GM23338 (cell line): ENCODE measurements around the gene CD300H. TPM values are rescaled to one million over a fixed set of nuclear protein-coding genes. Genes with fewer than 3 reads are reported as not detected.
"Not testable (repeated sequence)": the region's sequence is repeated elsewhere in the genome, so short reads cannot be mapped to it uniquely, and the experiment has no call there.

Experiments
- ATAC-seq: fragments of 200-7000 bp; cut with Tn5 transposase; 3 replicates; pipeline ENCODE4 v1.9.1; 2020
- DNase-seq: peaks from one replicate; pipeline ENCODE4 v3.0.0-alpha.2; 2015; ENCODE audit warnings: low spot score
- H2AFZ ChIP-seq: fragments of 200-600 bp; sonication (generic); 2 replicates; pipeline ENCODE4 v1.8.0; 2016; ENCODE audit warnings: antibody characterized with exemption, mild to moderate bottlenecking, moderate library complexity
- H3F3A ChIP-seq: fragments of 200-600 bp; sonication (generic); replicated peaks from 2 replicates; pipeline ENCODE4 v1.8.0; 2017; ENCODE audit warnings: antibody characterized with exemption, mixed run types, low read depth
- H3K27ac ChIP-seq: fragments of 200-600 bp; sonication (generic); 2 replicates; pipeline ENCODE4 v1.6.1; 2016; ENCODE audit warnings: low read depth
- H3K27me3 ChIP-seq: fragments of 200-600 bp; sonication (generic); 2 replicates; pipeline ENCODE4 v1.8.0; 2016; ENCODE audit warnings: mild to moderate bottlenecking, mixed run types, moderate library complexity; ENCODE audit not compliant: insufficient read depth
- H3K36me3 ChIP-seq: fragments of 200-600 bp; sonication (generic); 2 replicates; pipeline ENCODE4 v1.8.0; 2016; ENCODE audit warnings: mild to moderate bottlenecking; ENCODE audit not compliant: insufficient read depth
- H3K4me1 ChIP-seq: fragments of 200-600 bp; sonication (generic); 2 replicates; pipeline ENCODE4 v1.8.0; 2016; ENCODE audit warnings: mild to moderate bottlenecking, moderate library complexity; ENCODE audit not compliant: insufficient read depth
- H3K4me2 ChIP-seq: fragments of 200-600 bp; sonication (generic); 2 replicates; pipeline ENCODE4 v1.7.1; 2017; ENCODE audit warnings: mixed run types
- H3K4me3 ChIP-seq: fragments of 200-600 bp; sonication (generic); 2 replicates; pipeline ENCODE4 v1.6.1; 2016; ENCODE audit warnings: mixed run types
- H3K79me2 ChIP-seq: fragments of 200-600 bp; sonication (generic); replicated peaks from 2 replicates; pipeline ENCODE4 v1.8.0; 2017; ENCODE audit warnings: mild to moderate bottlenecking; ENCODE audit not compliant: insufficient read depth
- H3K9me2 ChIP-seq: fragments of 200-600 bp; sonication (generic); 2 replicates; pipeline ENCODE4 v1.8.0; 2017; ENCODE audit not compliant: insufficient read depth
- H4K20me1 ChIP-seq: fragments of 200-600 bp; sonication (generic); replicated peaks from 2 replicates; pipeline ENCODE4 v1.8.0; 2017; ENCODE audit warnings: mild to moderate bottlenecking; ENCODE audit not compliant: insufficient read depth
- H3K27ac Mint-ChIP-seq: 2 replicates; pipeline ENCODE4 v1.8.0; 2020; ENCODE audit warnings: inconsistent platforms, mild to moderate bottlenecking, moderate library complexity, mixed read lengths
- H3K27me3 Mint-ChIP-seq: 3 replicates; pipeline ENCODE4 v1.8.0; 2022; ENCODE audit warnings: low read depth, mild to moderate bottlenecking, moderate library complexity, mixed read lengths, inconsistent platforms; ENCODE audit not compliant: insufficient read depth, poor library complexity
- H3K36me3 Mint-ChIP-seq: 3 replicates; pipeline ENCODE4 v1.8.0; 2021; ENCODE audit warnings: low read depth, mild to moderate bottlenecking, inconsistent platforms, moderate library complexity, mixed read lengths
- H3K4me1 Mint-ChIP-seq: 3 replicates; pipeline ENCODE4 v1.8.0; 2020; ENCODE audit warnings: mild to moderate bottlenecking, inconsistent platforms, mixed read lengths
- H3K4me3 Mint-ChIP-seq: 3 replicates; pipeline ENCODE4 v1.8.0; 2021; ENCODE audit warnings: moderate library complexity, mild to moderate bottlenecking, inconsistent platforms, mixed read lengths
- H3K9me3 Mint-ChIP-seq: 3 replicates; pipeline ENCODE4 v1.8.0; 2020; ENCODE audit warnings: moderate library complexity, mild to moderate bottlenecking, inconsistent platforms, mixed read lengths
- CREB1 ChIP-seq: fragments of 250-450 bp; sonication (Bioruptor Pico); IDR thresholded peaks from 2 replicates; pipeline ENCODE4 v1.5.0; 2020; ENCODE audit warnings: low read depth, mild to moderate bottlenecking, moderate library complexity
- CTCF ChIP-seq, 2 experiments: fragments of 200-600 bp in 1 of 2; sonication (generic) in 1 of 2; conservative IDR thresholded peaks; 2 replicates each; pipeline versions ENCODE4 v1.5.1 to v1.6.1; 2016 to 2017; ENCODE audit warnings: antibody characterized with exemption in 2 of 2, low read depth in 2 of 2, mild to moderate bottlenecking in 2 of 2, moderate library complexity in 1 of 2
- ETS1 ChIP-seq: IDR thresholded peaks from 2 replicates; pipeline ENCODE4 v1.6.1; 2016; ENCODE audit warnings: antibody characterized with exemption
- EZH2 ChIP-seq: fragments of 200-600 bp; sonication (generic); IDR thresholded peaks from one replicate; pipeline ENCODE4 v1.8.0; 2017; ENCODE audit warnings: antibody characterized with exemption, mild to moderate bottlenecking, low read depth; ENCODE audit not compliant: unreplicated experiment
- EZH2phosphoT487 ChIP-seq: fragments of 200-600 bp; sonication (generic); IDR thresholded peaks from one replicate; pipeline ENCODE4 v1.8.1; 2018; ENCODE audit warnings: antibody characterized with exemption; ENCODE audit not compliant: unreplicated experiment
- JUNB ChIP-seq: IDR thresholded peaks from one replicate; pipeline ENCODE4 v1.6.1; 2016; ENCODE audit warnings: antibody characterized with exemption; ENCODE audit not compliant: unreplicated experiment
- NANOG ChIP-seq: IDR thresholded peaks from 2 replicates; pipeline ENCODE4 v1.6.1; 2016; ENCODE audit warnings: antibody characterized with exemption, borderline replicate concordance
- STAT1 ChIP-seq: IDR thresholded peaks from one replicate; pipeline ENCODE4 v1.6.1; 2016; ENCODE audit warnings: antibody characterized with exemption; ENCODE audit not compliant: unreplicated experiment
- ZNF114 ChIP-seq: fragments of 250-450 bp; sonication (Bioruptor Pico); IDR thresholded peaks from 2 replicates; pipeline ENCODE4 v1.5.0; 2020; ENCODE audit warnings: mild to moderate bottlenecking, moderate library complexity
- ZNF462 ChIP-seq: fragments of 250-450 bp; sonication (Bioruptor Pico); IDR thresholded peaks from 2 replicates; pipeline ENCODE4 v1.5.0; 2020; ENCODE audit warnings: mild to moderate bottlenecking, moderate library complexity
- polyA plus RNA-seq: library from polyadenylated mRNA; unstranded; fragments of >200 nt; fragmentation: Nextera tagmentation; extraction: Ambion mirVana; gene quantifications from 2 replicates; pipeline ENCODE4 v1.2.1, GENCODE V29; 2016
- total RNA-seq: library from RNA; depleted of rRNA; stranded (reverse); fragments of >200 nt; shearing (Covaris generic); gene quantifications from 2 replicates; pipeline ENCODE4 v1.2.3, GENCODE V29; 2014

The CD300H gene
- total and polyA plus RNA-seq, 2 experiments from 2014 or later: not detected

GRCh38 chr17:74518413-74518981, 48.8 kb downstream of the CD300H start:
- peaks cover 11% of the 10 kb centered on the region for H3F3A ChIP-seq
- Mint-ChIP-seq H3K9me3 (peaks cover 57% of the 10 kb centered on the region), H3K36me3 (peaks cover 18% of the 10 kb centered on the region; the same call in 2 of the 3 replicates), H3K27me3 (peaks cover 19% of the 10 kb centered on the region)
- H4K20me1 ChIP-seq, DNase-seq, H3K79me2 ChIP-seq, ATAC-seq, H3K27ac Mint-ChIP-seq, H2AFZ ChIP-seq, H3K4me1 Mint-ChIP-seq, H3K36me3 ChIP-seq, H3K27me3 ChIP-seq, H3K4me3 ChIP-seq, H3K9me2 ChIP-seq, H3K4me1 ChIP-seq, H3K27ac ChIP-seq, H3K4me2 ChIP-seq, H3K4me3 Mint-ChIP-seq: not testable (repeated sequence)

- H3K4me2 ChIP-seq: no peak overlapping the region
- H3K27ac Mint-ChIP-seq: no peak overlapping the region
- TF ChIP-seq NANOG: no peak
- TF ChIP-seq JUNB: no peak
- TF ChIP-seq EZH2: no peak
- no peak for TF ChIP-seq CREB1 (CRISPR knock-in tag)
- no peak for TF ChIP-seq ZNF462 (CRISPR knock-in tag)
- TF ChIP-seq ETS1: no peak
- no peak for TF ChIP-seq EZH2phosphoT487
- no peak for TF ChIP-seq CTCF (conservative IDR thresholded peaks at IDR 0.05; ENCODE audit: low read depth in 2 of 2)
- TF ChIP-seq ZNF114 (CRISPR knock-in tag): no peak
- no peak for TF ChIP-seq STAT1
These were observed 50.6 kb downstream of the CD300H start for GRCh38 chr17:74516561-74517328.

More at GRCh38 chr17:74516561-74517328, 50.6 kb downstream of the CD300H start:
- Mint-ChIP-seq H3K4me3 (no peak overlapping the region), H3K36me3 (peaks cover 18% of the 10 kb centered on the region; the same call in 2 of the 3 replicates), H3K27me3 (peaks cover 17% of the 10 kb centered on the region), H3K4me1 (no peaks in the 10 kb centered on the region), H3K9me3 (peaks cover 50% of the 10 kb centered on the region)
- peaks cover 10% of the 10 kb centered on the region; the same call in 1 of the 2 replicates for H3K9me2 ChIP-seq
- H2AFZ ChIP-seq: no peak overlapping the region
- DNase-seq (no peak), ATAC-seq (no peak)
- H3F3A ChIP-seq: peaks cover 11% of the 10 kb centered on the region
- 0 out of 2 replicates have a peak, but pooled peaks cover 3% of the 10 kb centered on the region for H3K27me3 ChIP-seq
- H3K36me3 ChIP-seq: no peaks in the 10 kb centered on the region
- H4K20me1 ChIP-seq: no peaks in the 10 kb centered on the region
- no peak overlapping the region for H3K27ac ChIP-seq
- no peak overlapping the region for H3K4me3 ChIP-seq
- H3K4me1 ChIP-seq: no peaks in the 10 kb centered on the region
- no peaks in the 10 kb centered on the region for H3K79me2 ChIP-seq
